GM06990 (cell line): ENCODE measurements around the gene LENG1.
"Not testable (repeated sequence)": the region's sequence is repeated elsewhere in the genome, so short reads cannot be mapped to it uniquely, and the experiment has no call there.

ENCODE experiments used
- DNase-seq: peaks from one replicate; pipeline ENCODE4 v3.0.0-alpha.2; 2011; ENCODE audit not compliant: insufficient read length; ENCODE audit errors: extremely low read depth
- H3K27me3 ChIP-seq: replicated peaks from 2 replicates; pipeline ENCODE4 v1.6.0; 2011; ENCODE audit warnings: low read length; ENCODE audit not compliant: control insufficient read depth, insufficient read depth
- H3K36me3 ChIP-seq: 2 replicates; pipeline ENCODE4 v1.5.1; 2011; ENCODE audit warnings: low read length; ENCODE audit not compliant: control insufficient read depth, insufficient read depth
- H3K4me3 ChIP-seq: replicated peaks from 2 replicates; pipeline ENCODE4 v1.5.1; 2011; ENCODE audit warnings: low read depth, mild to moderate bottlenecking, control low read depth, low read length
- TF ChIP-seq, protein P1 (sequence below): IDR thresholded peaks from 2 replicates; pipeline ENCODE4 v1.5.1; 2011; ENCODE audit warnings: low read length, control low read depth, mild to moderate bottlenecking, inconsistent platforms; ENCODE audit not compliant: insufficient read depth, poor library complexity, severe bottlenecking

LENG1 gene

DNA sequence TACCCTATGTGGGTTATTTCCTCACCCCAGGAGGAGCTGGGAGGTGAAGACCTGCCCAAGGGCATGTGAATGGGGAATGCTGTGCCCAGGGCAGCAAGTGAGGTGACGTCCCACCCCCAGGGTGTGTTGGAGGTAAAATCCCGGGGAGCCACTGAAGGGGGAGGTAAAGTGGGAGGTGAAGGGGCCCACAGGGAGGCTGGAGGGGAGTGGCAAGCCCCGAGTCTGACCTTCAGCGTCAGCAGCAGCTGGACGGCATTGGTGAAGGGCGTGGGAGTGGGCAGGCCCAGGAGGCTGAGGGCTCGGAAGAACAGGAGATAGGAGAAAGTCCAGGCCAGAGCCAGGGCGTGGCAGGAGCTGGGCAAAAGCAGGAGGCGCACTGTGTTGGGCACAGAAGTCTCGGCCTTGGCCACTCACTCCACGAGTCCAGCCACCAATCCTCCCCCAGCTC lies 27.4 kb upstream of the LENG1 start:
- no peak overlapping the region for H3K4me3 ChIP-seq
- TF ChIP-seq, protein P1, sequence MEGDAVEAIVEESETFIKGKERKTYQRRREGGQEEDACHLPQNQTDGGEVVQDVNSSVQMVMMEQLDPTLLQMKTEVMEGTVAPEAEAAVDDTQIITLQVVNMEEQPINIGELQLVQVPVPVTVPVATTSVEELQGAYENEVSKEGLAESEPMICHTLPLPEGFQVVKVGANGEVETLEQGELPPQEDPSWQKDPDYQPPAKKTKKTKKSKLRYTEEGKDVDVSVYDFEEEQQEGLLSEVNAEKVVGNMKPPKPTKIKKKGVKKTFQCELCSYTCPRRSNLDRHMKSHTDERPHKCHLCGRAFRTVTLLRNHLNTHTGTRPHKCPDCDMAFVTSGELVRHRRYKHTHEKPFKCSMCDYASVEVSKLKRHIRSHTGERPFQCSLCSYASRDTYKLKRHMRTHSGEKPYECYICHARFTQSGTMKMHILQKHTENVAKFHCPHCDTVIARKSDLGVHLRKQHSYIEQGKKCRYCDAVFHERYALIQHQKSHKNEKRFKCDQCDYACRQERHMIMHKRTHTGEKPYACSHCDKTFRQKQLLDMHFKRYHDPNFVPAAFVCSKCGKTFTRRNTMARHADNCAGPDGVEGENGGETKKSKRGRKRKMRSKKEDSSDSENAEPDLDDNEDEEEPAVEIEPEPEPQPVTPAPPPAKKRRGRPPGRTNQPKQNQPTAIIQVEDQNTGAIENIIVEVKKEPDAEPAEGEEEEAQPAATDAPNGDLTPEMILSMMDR = no peak
- H3K36me3 ChIP-seq = peaks cover 3% of the 10 kb centered on the region
- DNase-seq = no peak
- no peaks in the 10 kb centered on the region for H3K27me3 ChIP-seq

DNA sequence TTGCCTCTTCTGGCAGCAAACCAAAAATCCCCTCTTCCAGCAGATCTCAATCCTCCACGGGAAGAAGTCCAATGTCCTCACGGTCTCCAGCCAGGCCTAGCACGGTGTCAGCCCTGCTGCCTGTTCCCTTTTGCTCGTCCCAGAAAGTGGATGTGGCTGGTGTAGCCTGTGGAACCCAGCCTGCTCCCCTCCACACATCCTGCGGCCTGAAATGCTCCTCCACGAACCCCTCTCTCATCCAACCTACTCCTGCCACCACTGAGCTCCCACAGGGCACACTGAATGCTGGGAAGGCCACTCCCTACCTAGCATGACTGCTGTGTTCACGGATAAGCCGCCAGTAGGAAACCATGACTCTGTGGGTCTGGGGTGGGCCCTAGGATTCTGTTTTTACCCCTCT lies 26.8 kb upstream of the LENG1 start:
- TF ChIP-seq, protein P1 = no peak
- Histone ChIP-seq H3K4me3 (no peak overlapping the region), H3K27me3 (no peaks in the 10 kb centered on the region), H3K36me3 (peaks cover 3% of the 10 kb centered on the region)
- DNase-seq = no peak

DNA sequence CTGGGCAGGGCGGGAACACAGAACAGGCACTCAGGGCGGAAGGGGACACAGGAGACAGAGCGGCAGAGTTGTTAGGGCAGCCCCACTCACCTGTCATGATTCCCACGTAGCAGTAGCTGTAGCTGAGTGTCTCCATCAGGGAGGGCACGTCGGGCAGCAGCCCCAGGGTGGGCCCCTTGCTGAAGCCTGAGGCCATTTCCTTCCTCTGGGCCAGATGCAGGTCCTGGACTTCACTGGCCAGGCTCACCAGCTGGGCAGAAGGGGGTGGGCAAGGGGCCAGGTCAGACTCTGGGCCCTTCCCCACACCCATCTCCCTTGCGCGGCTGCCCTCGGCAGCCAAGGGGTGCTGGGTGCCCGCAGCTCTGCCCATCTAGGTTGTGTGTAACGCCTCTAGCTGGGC lies 23.9 kb upstream of the LENG1 start:
- peaks cover 4% of the 10 kb centered on the region for H3K36me3 ChIP-seq
- no peaks in the 10 kb centered on the region for H3K27me3 ChIP-seq
- no peak for DNase-seq
- TF ChIP-seq, protein P1 = no peak
- no peak overlapping the region for H3K4me3 ChIP-seq

DNA sequence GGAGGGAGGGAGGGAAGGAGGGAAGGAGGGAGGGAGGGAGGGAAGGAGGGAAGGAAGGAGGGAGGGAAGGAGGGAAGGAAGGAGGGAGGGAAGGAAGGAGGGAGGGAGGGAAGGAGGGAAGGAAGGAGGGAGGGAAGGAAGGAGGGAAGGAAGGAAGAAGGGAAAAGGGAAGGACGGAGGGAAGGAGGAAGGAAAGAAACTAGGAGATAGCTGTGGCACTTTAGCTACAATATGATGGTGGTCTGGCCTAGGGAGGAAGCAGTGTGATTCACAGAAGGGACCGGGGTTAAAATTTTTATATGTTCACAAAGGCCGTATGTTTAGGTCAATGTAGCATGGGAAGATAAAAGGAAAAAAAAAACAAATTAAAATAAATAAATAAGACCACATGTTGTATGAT lies 22.4 kb upstream of the LENG1 start:
- not testable (repeated sequence) for H3K27me3 ChIP-seq, H3K36me3 ChIP-seq, H3K4me3 ChIP-seq, DNase-seq

DNA sequence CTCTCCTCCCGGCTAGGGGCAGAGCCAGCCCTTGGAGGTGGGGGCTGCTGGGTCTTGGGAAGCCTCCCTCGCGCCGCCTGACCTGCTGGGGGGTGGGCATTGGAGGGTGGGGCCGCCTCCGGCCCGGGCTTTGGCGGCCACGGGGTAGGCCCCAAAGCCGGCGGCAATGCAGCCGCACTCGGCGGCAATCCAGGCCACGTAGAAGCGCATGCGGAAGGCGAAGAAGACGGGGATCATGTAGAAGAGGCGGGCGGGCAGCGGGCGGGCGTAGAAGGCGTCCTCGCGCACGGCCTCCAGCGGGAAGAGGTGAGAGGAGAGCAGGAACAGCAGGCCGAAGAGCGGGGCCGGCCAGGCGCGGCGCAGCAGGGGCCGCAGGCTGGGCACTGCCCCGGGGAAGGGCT lies 21.2 kb upstream of the LENG1 start:
- DNase-seq = no peak
- no peaks in the 10 kb centered on the region for H3K27me3 ChIP-seq
- TF ChIP-seq, protein P1 = no peak
- H3K4me3 ChIP-seq = no peak overlapping the region
- H3K36me3 ChIP-seq = peaks cover 3% of the 10 kb centered on the region

DNA sequence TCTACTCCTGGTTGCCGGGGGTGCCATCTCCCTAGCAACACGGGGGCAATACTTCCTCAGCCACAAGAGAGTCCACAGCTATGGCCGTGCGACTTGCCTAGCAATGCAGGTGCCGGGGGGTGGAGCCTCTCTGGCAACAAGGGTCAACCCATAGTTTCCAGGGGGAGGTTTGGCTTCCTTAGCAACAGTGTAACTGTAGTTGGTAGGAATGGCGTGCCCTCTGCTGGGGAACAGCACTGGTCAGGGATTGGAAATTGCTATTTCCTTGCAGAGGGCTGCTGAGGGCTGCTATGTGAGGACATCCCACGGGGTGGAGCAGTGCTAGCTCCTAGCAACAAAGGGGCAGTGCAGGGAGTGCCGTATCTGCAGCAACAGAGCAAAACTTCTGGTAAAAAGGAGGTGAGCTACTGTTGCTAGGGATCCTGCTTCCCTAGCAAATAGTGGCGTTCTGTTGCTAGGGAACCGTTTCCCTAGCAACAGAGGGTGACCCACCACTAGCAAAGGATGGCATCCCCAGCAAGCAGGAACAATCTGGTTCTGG lies 20.5 kb upstream of the LENG1 start:
- Histone ChIP-seq H3K4me3 (no peak overlapping the region), H3K36me3 (peaks cover 3% of the 10 kb centered on the region), H3K27me3 (no peaks in the 10 kb centered on the region)
- DNase-seq = no peak
- TF ChIP-seq, protein P1 = no peak
